Head of caudate nucleus (tissue), 42 donors: Measurements from ENCODE around the gene LIX1.

ENCODE experiments used
- DNase-seq, 42 donors: peaks; one replicate each; pipeline versions ENCODE4 v3.0.0 to v3.0.0-alpha.2; 2020 to 2021; ENCODE audit warnings: mixed read lengths in 7 of 42
- intact Hi-C: fragments of 100-400 bp; cut with DNase I; formaldehyde crosslinking; loops from one replicate; pipeline ENCODE4 v1.15.0; 2022

LIX1 gene

GRCh38 chr5:97115932-97116331, 26.5 kb downstream of the LIX1 start:
- no peak for DNase-seq
- intact Hi-C loops = no loop called here

- intact Hi-C loops = no loop called here
- no peak for DNase-seq
Measured at GRCh38 chr5:97112230-97112629, 30.2 kb downstream of the LIX1 start.

- DNase-seq = no peak
- intact Hi-C loops = no loop called here
Measured at GRCh38 chr5:97111616-97112015, 30.8 kb downstream of the LIX1 start.

GRCh38 chr5:97111004-97111403, 31.4 kb downstream of the LIX1 start:
- DNase-seq = peak in 1 of 42 donors; percentile 4
- intact Hi-C loops = no loop called here

- DNase-seq = no peak
- intact Hi-C loops = no loop called here
Measured at GRCh38 chr5:97107318-97107717, 35.1 kb downstream of the LIX1 start.

GRCh38 chr5:97106216-97106581, 36.2 kb downstream of the LIX1 start:
- DNase-seq = no peak
- intact Hi-C loops = no loop called here

- intact Hi-C loops = no loop called here
- no peak for DNase-seq
Measured at GRCh38 chr5:97105501-97106215, 36.8 kb downstream of the LIX1 start.

- peak in 3 of 42 donors; percentile 12 to 34 (median 21) for DNase-seq
- intact Hi-C loops = no loop called here
Measured at GRCh38 chr5:97102010-97102470, 40.4 kb downstream of the LIX1 start.

GRCh38 chr5:97101189-97101910, 41.1 kb downstream of the LIX1 start:
- intact Hi-C loops = no loop called here
- DNase-seq = peak in 34 of 42 donors; percentile 17 to 80 (median 53)

- DNase-seq = no peak
- intact Hi-C loops = no loop called here
Measured at GRCh38 chr5:97100476-97100875, 41.9 kb downstream of the LIX1 start.

GRCh38 chr5:97098922-97099321, 43.5 kb downstream of the LIX1 start:
- peak in 6 of 42 donors; percentile 9 to 52 (median 18) for DNase-seq

GRCh38 chr5:97097326-97098230, 44.8 kb downstream of the LIX1 start:
- intact Hi-C loops = no loop called here
- no peak for DNase-seq

More at GRCh38 chr5:97098922-97099321, 43.5 kb downstream of the LIX1 start:
- intact Hi-C loops = no loop called here

GRCh38 chr5:97096846-97097245, 45.6 kb downstream of the LIX1 start:
- intact Hi-C loops = no loop called here
- DNase-seq = no peak

- peak in 1 of 42 donors; percentile 12 for DNase-seq
- intact Hi-C loops = no loop called here
Measured at GRCh38 chr5:97096191-97096590, 46.2 kb downstream of the LIX1 start.

GRCh38 chr5:97095318-97095732, 47.1 kb downstream of the LIX1 start:
- intact Hi-C loops = no loop called here
- DNase-seq = no peak

- intact Hi-C loops = no loop called here
- DNase-seq = no peak
Measured at GRCh38 chr5:97094579-97095317, 47.7 kb downstream of the LIX1 start.

GRCh38 chr5:97093193-97093592, 49.2 kb downstream of the LIX1 start:
- intact Hi-C loops = no loop called here
- no peak for DNase-seq

- intact Hi-C loops = no loop called here
- DNase-seq = no peak
Measured at GRCh38 chr5:97090944-97091343, 51.5 kb downstream of the LIX1 start.
